NB4 (cell line): ENCODE results near the gene TBXAS1.

Experiments used
- DNase-seq: peaks from one replicate; pipeline ENCODE4 v3.0.0; 2010; ENCODE audit warnings: low read depth
- H3K4me3 ChIP-seq: one replicate; pipeline ENCODE4 v1.5.1; 2011; ENCODE audit warnings: mild to moderate bottlenecking, low read depth, low read length, moderate library complexity
- CTCF ChIP-seq: IDR thresholded peaks from one replicate; pipeline ENCODE4 v1.5.1; 2012; ENCODE audit warnings: low read depth, low read length
- MAX ChIP-seq: IDR thresholded peaks from 2 replicates; pipeline ENCODE4 v1.6.1; 2011; ENCODE audit warnings: low read depth, low read length
- MYC ChIP-seq: IDR thresholded peaks from 2 replicates; pipeline ENCODE4 v1.6.1; 2011; ENCODE audit warnings: low read depth, low read length
- POLR2A ChIP-seq: IDR thresholded peaks from 2 replicates; pipeline ENCODE4 v1.6.1; 2011; ENCODE audit warnings: mild to moderate bottlenecking; ENCODE audit not compliant: insufficient read length; ENCODE audit errors: extremely low read depth

TBXAS1 gene

GRCh38 chr7:140016540-140016939, 187.5 kb downstream of the TBXAS1 start:
- DNase-seq: no peak
- TF ChIP-seq MYC (no peak), MAX (no peak), POLR2A (no peak), CTCF (no peak)
- no peak overlapping the region for H3K4me3 ChIP-seq

DNA sequence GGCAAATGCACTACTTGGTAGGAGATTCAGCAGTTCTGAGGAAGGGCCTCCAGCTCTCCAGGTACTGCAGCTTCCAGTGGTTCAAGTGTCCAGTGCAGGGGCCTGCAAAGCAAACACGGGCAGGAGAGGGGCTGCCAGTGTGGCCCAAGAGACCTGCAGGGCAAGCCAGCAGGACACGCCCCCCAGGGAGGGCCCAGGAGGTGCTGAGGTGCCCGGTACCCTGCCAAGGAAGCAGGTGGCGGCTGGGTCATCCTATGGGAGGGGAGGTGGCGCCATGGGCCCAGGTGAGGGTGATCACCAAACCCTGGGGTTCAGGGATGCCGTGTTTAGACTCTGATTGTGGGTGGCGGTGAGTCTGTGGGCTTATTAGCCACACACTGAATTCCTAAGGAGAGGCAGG, 188.0 kb downstream of the TBXAS1 start:
- H3K4me3 ChIP-seq: no peak overlapping the region
- TF ChIP-seq POLR2A: no peak
- TF ChIP-seq MAX: no peak
- TF ChIP-seq CTCF: no peak
- no peak for TF ChIP-seq MYC
- no peak for DNase-seq

GRCh38 chr7:140017543-140017942, 188.5 kb downstream of the TBXAS1 start:
- H3K4me3 ChIP-seq: no peak overlapping the region
- DNase-seq: no peak
- TF ChIP-seq MAX (no peak), POLR2A (no peak), MYC (no peak), CTCF (no peak)

GRCh38 chr7:140018125-140019043, 189.3 kb downstream of the TBXAS1 start:
- no peak for TF ChIP-seq POLR2A
- H3K4me3 ChIP-seq: no peak overlapping the region
- no peak for DNase-seq

DNA sequence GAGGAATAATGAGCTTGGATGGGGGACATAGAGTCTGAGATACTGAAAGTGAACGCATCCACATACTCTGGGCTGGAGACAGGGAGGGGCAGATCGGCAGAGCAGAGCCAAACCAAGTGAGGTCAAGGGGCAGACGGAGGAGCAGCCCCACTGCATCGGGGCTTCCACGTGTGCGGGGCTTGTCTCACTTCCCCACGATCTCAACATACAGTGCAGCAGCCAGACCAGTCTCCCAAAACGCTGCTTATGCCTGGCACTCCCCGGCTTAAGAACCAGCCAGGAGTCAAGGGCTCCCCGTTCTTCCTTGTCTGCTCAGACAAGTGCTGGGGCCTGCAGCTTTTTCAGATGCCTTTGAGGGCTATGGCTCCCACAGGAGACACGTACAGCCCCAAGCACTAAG, 190.1 kb downstream of the TBXAS1 start:
- no peak overlapping the region for H3K4me3 ChIP-seq
- TF ChIP-seq POLR2A: no peak
- TF ChIP-seq MAX: no peak
- TF ChIP-seq MYC: no peak
- no peak for TF ChIP-seq CTCF
- DNase-seq: no peak

DNA sequence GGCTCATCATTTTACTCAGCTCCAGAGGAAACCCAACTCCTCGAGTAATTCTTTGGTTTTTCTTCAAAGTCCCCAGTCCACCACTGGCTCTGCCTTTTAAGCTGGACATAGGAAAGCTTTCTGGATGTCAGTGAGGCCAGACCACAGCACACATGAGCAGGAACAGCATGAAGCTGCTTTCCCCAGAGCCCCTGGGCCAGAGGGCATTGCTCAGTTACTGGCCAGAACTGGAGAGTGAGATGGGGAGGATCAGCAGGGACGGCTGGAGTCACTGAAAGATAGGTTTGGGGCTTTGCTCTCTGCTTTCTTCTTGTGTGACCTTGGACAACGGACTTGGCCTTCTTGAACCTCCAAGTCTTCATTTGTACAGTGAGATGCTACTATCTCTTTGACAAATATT, 190.5 kb downstream of the TBXAS1 start:
- no peak for TF ChIP-seq MYC
- TF ChIP-seq MAX: no peak
- TF ChIP-seq CTCF: no peak
- TF ChIP-seq POLR2A: no peak
- DNase-seq: no peak
- no peak overlapping the region for H3K4me3 ChIP-seq
